HG03139 (cell line): Measurements from ENCODE around the gene KRTAP4-6.
"Not testable (repeated sequence)": the region's sequence is repeated elsewhere in the genome, so short reads cannot be mapped to it uniquely, and the experiment has no call there.

Experiments used
- ATAC-seq: cut with Tn5 transposase; IDR thresholded peaks from one replicate; pipeline ENCODE4 v1.9.1; 2021; ENCODE audit not compliant: unreplicated experiment

Gene KRTAP4-6

GRCh38 chr17:41107941-41108450 is 32.3 kb downstream of the KRTAP4-6 start:
- no peak for ATAC-seq

- ATAC-seq = not testable (repeated sequence)
These were observed 35.0 kb downstream of the KRTAP4-6 start, which contains the start of gene KRTAP4-9 for GRCh38 chr17:41105347-41105746. Gene KRTAP4-9 (plus strand): TSS chr17:41105389. CDS start chr17:41105389, 0 bp downstream.

DNA sequence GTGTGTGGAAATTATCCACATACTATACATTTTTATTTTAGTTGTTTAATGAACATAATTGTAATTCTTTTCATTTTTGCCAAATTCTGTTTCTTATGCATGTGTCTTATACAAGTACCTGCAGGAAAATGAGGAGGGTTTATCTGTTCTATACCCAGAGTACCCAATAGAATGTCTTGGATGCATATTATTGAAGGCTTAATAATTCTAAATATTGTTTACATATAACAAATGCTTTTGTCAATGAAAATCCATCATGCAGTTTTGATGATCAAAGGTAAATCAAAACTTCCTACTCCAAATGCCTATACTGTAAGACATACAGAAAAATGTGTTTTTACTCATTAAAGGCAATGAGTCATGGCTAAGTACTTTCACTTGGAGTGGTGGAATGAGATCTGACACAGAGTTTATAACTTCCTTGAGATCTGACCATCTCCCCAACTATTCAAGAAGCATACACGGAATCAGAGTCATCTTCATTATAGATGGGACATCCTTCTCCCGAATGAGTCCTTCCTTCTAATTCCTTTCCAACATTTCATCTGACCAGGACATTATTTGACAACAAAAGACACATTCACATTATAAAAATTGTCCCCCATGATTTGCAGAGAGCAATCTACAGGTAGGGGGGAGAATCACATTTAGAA is 35.8 kb downstream of the KRTAP4-6 start:
- not testable (repeated sequence) for ATAC-seq

DNA sequence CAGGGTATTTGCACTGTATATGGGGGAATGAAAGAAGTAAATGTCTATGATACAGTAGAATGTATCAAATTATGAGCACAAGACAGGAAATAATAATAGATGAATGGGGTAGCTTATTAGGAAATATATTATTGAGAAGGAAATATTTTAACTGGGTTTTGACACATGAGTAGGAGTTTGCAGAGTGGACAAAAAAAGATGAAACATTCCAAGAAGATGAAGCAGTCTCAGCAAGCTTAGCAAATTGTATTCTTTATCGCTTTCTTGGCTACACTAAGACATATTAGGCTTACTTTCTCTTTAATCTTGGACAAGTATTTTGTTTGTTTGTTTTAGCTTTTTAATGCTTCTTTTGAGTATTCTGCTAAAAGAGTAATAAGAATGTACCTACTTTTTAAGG is 36.4 kb downstream of the KRTAP4-6 start:
- no peak for ATAC-seq

DNA sequence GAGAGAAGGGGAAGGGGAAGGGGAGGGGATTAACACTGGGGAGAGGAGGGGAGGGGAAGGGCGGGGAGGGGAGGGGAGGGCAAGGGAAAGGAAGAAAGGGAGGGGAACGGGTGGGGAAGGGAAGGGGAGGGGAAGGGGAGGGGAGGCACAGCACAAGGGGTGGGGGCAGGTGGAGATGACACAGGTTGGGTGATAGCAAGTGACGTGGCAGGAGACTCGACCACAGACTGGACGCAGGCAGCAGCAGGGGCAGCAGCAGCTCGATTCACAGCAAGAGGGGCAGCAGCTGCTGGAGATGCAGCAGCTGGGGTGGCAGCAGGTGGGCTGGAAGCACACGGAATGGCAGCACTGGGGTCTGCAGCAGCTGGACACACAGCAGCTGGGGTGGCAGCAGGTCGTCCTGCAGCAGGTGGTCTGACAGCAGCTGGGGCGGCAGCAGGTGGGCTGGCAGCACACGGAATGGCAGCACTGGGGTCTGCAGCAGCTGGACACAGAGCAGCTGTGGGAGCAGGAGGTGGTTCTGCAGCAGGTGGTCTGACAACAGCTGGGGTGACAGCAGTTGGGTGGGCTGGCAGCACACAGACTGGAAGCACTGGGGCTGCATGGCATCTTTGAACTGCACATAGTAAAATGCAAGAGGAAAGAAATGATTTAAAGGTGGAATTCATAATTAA is 38.6 kb downstream of the KRTAP4-6 start, which contains the start of gene KRTAP4-16:
KRTAP4-16 (minus strand) TSS at position 624 of the 674 bp plus-strand sequence; CDS start at position 624, 0 bp downstream.
- ATAC-seq = no peak

GRCh38 chr17:41099682-41100480 is 40.5 kb downstream of the KRTAP4-6 start:
- not testable (repeated sequence) for ATAC-seq

DNA sequence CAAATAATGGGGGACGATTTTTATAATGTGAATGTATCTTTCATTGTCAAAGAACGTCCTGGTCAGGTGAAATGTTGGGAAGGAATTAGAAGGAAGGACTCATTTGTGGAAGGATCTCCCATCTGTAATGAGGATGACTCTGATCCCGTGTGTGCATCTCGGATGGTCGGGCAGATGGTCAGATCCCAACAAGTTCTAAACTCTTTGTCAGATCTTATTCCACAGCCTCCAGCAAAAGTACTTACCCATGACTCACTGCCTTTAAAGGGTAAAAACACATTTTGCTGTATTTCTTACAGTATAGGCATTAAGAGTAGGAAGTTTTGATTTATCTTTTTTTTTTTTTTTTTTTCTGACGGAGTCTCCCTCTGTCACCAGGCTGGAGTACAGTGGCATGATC is 41.9 kb downstream of the KRTAP4-6 start:
- no peak for ATAC-seq

DNA sequence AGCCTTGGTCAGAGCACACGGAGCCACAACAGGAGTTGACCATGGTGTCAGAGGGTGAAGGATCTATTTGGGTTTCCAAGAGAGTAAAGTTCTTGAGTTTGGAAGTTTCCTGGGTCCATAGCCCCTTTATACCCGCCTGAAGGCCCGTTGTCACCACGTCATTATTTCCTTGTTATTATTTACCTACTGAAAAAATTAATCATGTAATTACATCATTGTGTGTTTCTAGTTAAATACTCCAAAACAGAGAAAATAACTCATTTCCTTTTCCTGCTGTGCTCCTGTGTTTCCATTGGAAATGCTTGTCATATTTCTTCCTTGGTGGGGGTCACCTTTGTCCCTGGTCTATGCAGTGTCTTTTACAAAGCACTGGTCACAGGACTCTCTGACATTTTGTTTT is 42.3 kb downstream of the KRTAP4-6 start, which contains the start of gene KRTAP4-8:
KRTAP4-8 (minus strand) TSS at position 101 of the 400 bp plus-strand sequence; CDS start at position 43, 58 bp downstream.
- ATAC-seq = no peak

DNA sequence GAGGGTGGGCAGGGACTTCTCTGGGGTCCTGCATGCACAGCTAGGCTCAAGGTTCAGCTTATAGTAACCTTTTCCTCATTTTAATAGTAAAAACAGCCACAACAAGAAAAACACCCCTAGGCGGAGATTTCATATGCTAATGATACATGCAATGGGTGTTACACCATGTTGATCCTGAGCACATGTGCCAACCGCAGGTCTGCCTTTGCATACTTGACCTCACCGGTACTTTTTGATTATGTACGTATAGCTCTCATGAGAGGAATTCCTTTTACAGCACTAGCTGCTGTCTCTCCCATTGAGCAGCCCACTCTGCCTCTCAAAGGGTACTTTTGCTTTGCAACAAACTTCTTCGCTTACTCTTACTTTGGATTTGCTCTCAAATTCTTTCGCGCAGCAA is 44.3 kb downstream of the KRTAP4-6 start:
- ATAC-seq = no peak
